H1 (cell line): Measurements from ENCODE around the gene SCNN1G. TPM values are rescaled to one million over a fixed set of nuclear protein-coding genes. Genes with fewer than 3 reads are reported as not detected.

Source experiments
- CTCF ChIA-PET: fragments of 300-600 bp; sonication (Branson Sonifier 250); formaldehyde crosslinking; loops from one replicate; lab custom pipeline; 2021; ENCODE audit not compliant: partially characterized antibody; lab: Charles Lee
- POLR2A ChIA-PET: fragments of 300-600 bp; sonication (Branson Sonifier 250); formaldehyde crosslinking; loops from one replicate; lab custom pipeline; 2021; ENCODE audit warnings: inconsistent platforms; ENCODE audit not compliant: partially characterized antibody; lab: Charles Lee
- DNase-seq, 2 experiments: peaks; one replicate each; pipeline versions ENCODE4 v3.0.0 to v3.0.0-alpha.2; 2010 to 2022; ENCODE audit warnings: low spot score in 2 of 2, low read depth in 1 of 2, mixed read lengths in 1 of 2
- FAIRE-seq: peaks from 2 replicates; lab custom pipeline; 2011; peaks lifted over from hg19 to GRCh38; lab: Jason Lieb, UNC
- H2AFZ ChIP-seq: 2 replicates; pipeline ENCODE4 v1.8.1; 2012; ENCODE audit warnings: low read length, inconsistent platforms
- H2AK5ac ChIP-seq: 2 replicates; pipeline ENCODE4 v1.6.1; 2013; ENCODE audit warnings: low read depth, low read length
- H2BK120ac ChIP-seq: replicated peaks from 2 replicates; pipeline ENCODE3; 2013; ENCODE audit warnings: low read depth, low read length, inconsistent platforms
- H2BK12ac ChIP-seq: 2 replicates; pipeline ENCODE4 v1.6.1; 2013; ENCODE audit warnings: low read depth, low read length
- H2BK15ac ChIP-seq: 2 replicates; pipeline ENCODE4 v1.6.1; 2013; ENCODE audit warnings: low read length
- H2BK20ac ChIP-seq: 2 replicates; pipeline ENCODE4 v1.6.1; 2013; ENCODE audit warnings: low read length
- H2BK5ac ChIP-seq: 2 replicates; pipeline ENCODE4 v1.6.1; 2013; ENCODE audit warnings: low read depth, low read length
- H3K14ac ChIP-seq: 2 replicates; pipeline ENCODE4 v1.6.1; 2013; ENCODE audit warnings: inconsistent platforms; ENCODE audit not compliant: insufficient read length
- H3K18ac ChIP-seq: 2 replicates; pipeline ENCODE4 v1.6.1; 2013; ENCODE audit warnings: low read length; ENCODE audit errors: extremely low read depth
- H3K23ac ChIP-seq: 2 replicates; pipeline ENCODE4 v1.6.1; 2013; ENCODE audit warnings: inconsistent platforms; ENCODE audit not compliant: insufficient read length
- H3K23me2 ChIP-seq: 2 replicates; pipeline ENCODE4 v1.6.1; 2013; ENCODE audit warnings: low read depth, low read length
- H3K27ac ChIP-seq: 2 replicates; pipeline ENCODE4 v1.6.1; 2011; ENCODE audit warnings: low read depth, low read length, inconsistent platforms
- H3K27me3 ChIP-seq, 4 experiments: replicated peaks in 1 of 4; 1 replicate in 1 of 4; 2 replicates in 3 of 4; pipeline versions ENCODE4 v1.6.1 to v1.8.1; 2011 to 2013; ENCODE audit warnings: low read length in 3 of 4, mild to moderate bottlenecking in 3 of 4, inconsistent platforms in 2 of 4, mixed read lengths in 2 of 4, moderate library complexity in 1 of 4; ENCODE audit not compliant: control insufficient read depth in 3 of 4, insufficient read depth in 3 of 4; ENCODE audit errors: extremely low read depth in 1 of 4
- H3K36me3 ChIP-seq, 4 experiments: 2 replicates each; pipeline versions ENCODE4 v1.6.1 to v1.8.1; 2011 to 2013; ENCODE audit warnings: mild to moderate bottlenecking in 4 of 4, low read length in 3 of 4, moderate library complexity in 2 of 4, control low read depth in 1 of 4, inconsistent platforms in 1 of 4; ENCODE audit not compliant: insufficient read depth in 4 of 4, control insufficient read depth in 2 of 4
- H3K4ac ChIP-seq: replicated peaks from 2 replicates; pipeline ENCODE3; 2013; ENCODE audit warnings: low read length, low read depth, mixed read lengths, inconsistent platforms; ENCODE audit not compliant: insufficient read length
- H3K4me1 ChIP-seq, 4 experiments: replicated peaks in 1 of 4; 1 replicate in 1 of 4; 2 replicates in 3 of 4; pipeline versions ENCODE4 v1.6.1 to v1.8.1; 2011 to 2013; ENCODE audit warnings: low read length in 3 of 4, inconsistent platforms in 2 of 4, mixed read lengths in 1 of 4; ENCODE audit not compliant: insufficient read depth in 4 of 4, control insufficient read depth in 3 of 4
- H3K4me2 ChIP-seq, 2 experiments: 2 replicates each; pipeline versions ENCODE4 v1.6.1 to v1.8.1; 2011 to 2013; ENCODE audit warnings: low read depth in 2 of 2, low read length in 2 of 2, control low read depth in 1 of 2, inconsistent platforms in 1 of 2, mild to moderate bottlenecking in 1 of 2; ENCODE audit not compliant: insufficient read depth in 1 of 2
- H3K4me3 ChIP-seq, 4 experiments: fragments of 200-600, 300-600 bp in 1 of 4; sonication (generic), shearing (Covaris generic), sonication (Bioruptor Twin) in 1 of 4; 2 replicates each; pipeline versions ENCODE4 v1.5.1 to v1.8.1; 2011 to 2016; ENCODE audit warnings: low read length in 4 of 4, low read depth in 3 of 4, control low read depth in 2 of 4, inconsistent platforms in 2 of 4, mild to moderate bottlenecking in 2 of 4, mixed read lengths in 1 of 4, moderate library complexity in 1 of 4; ENCODE audit not compliant: insufficient read depth in 2 of 4; ENCODE audit errors: extremely low read depth in 1 of 4
- H3K56ac ChIP-seq: replicated peaks from 2 replicates; pipeline ENCODE3; 2013; ENCODE audit warnings: low read depth, mild to moderate bottlenecking, mixed read lengths, low read length, inconsistent platforms; ENCODE audit not compliant: insufficient read length
- H3K79me1 ChIP-seq: 2 replicates; pipeline ENCODE4 v1.6.1; 2013; ENCODE audit warnings: low read depth, low read length, control low read depth
- H3K79me2 ChIP-seq, 2 experiments: 2 replicates each; pipeline versions ENCODE4 v1.6.1 to v1.8.1; 2012 to 2013; ENCODE audit warnings: low read length in 2 of 2, mild to moderate bottlenecking in 2 of 2, inconsistent platforms in 1 of 2; ENCODE audit not compliant: insufficient read depth in 2 of 2, control insufficient read depth in 1 of 2
- H3K9ac ChIP-seq, 4 experiments: replicated peaks in 1 of 4; 1 replicate in 1 of 4; 2 replicates in 3 of 4; pipeline versions ENCODE4 v1.6.1 to v1.8.1; 2011 to 2013; ENCODE audit warnings: low read depth in 3 of 4, low read length in 3 of 4, control low read depth in 2 of 4, mild to moderate bottlenecking in 2 of 4, moderate library complexity in 2 of 4, inconsistent platforms in 1 of 4; ENCODE audit errors: extremely low read depth in 1 of 4
- H3K9me3 ChIP-seq, 2 experiments: 2 replicates each; pipeline versions ENCODE4 v1.6.1 to v1.8.1; 2012 to 2013; ENCODE audit warnings: mild to moderate bottlenecking in 2 of 2, moderate library complexity in 2 of 2, control low read depth in 1 of 2, inconsistent platforms in 1 of 2, low read depth in 1 of 2, low read length in 1 of 2, mixed read lengths in 1 of 2; ENCODE audit not compliant: insufficient read depth in 2 of 2
- H4K20me1 ChIP-seq, 2 experiments: replicated peaks in 1 of 2; 2 replicates each; pipeline versions ENCODE3 to v1.8.1; 2011 to 2013; ENCODE audit warnings: inconsistent platforms in 2 of 2, low read length in 2 of 2, mild to moderate bottlenecking in 1 of 2; ENCODE audit not compliant: insufficient read depth in 2 of 2, control insufficient read depth in 1 of 2
- H4K5ac ChIP-seq: 2 replicates; pipeline ENCODE4 v1.6.1; 2013; ENCODE audit warnings: low read length, low read depth, mixed read lengths, inconsistent platforms; ENCODE audit not compliant: insufficient read length
- H4K8ac ChIP-seq: 2 replicates; pipeline ENCODE4 v1.8.0; 2013; ENCODE audit warnings: mild to moderate bottlenecking, moderate library complexity, low read length, inconsistent platforms; ENCODE audit not compliant: insufficient read depth; ENCODE audit errors: extremely low read depth
- H4K91ac ChIP-seq: replicated peaks from 2 replicates; pipeline ENCODE3; 2013; ENCODE audit warnings: low read length, mixed read lengths, inconsistent platforms; ENCODE audit not compliant: insufficient read length
- RAD21 ChIP-seq, 2 experiments: IDR thresholded peaks in 1 of 2; conservative IDR thresholded peaks in 1 of 2; 2 replicates each; pipeline ENCODE4 v1.6.1; 2011; ENCODE audit warnings: low read depth in 2 of 2, low read length in 2 of 2, improper control_type of control experiment in 1 of 2, inconsistent platforms in 1 of 2, mild to moderate bottlenecking in 1 of 2, moderate library complexity in 1 of 2
- TAF1 ChIP-seq: IDR thresholded peaks from 2 replicates; pipeline ENCODE4 v1.6.1; 2011; ENCODE audit warnings: mild to moderate bottlenecking, low read depth, low read length
- polyA plus RNA-seq, 7 experiments: library from polyadenylated mRNA; depleted of rRNA in 3 of 7; stranded (reverse) in 5 of 7; unstranded in 2 of 7; fragments of >200 nt in 5 of 7; fragments of 200-250 nt in 2 of 7; gene quantifications; 1 replicate in 5 of 7; 2 replicates in 1 of 7; 4 replicates in 1 of 7; pipeline versions ENCODE4 v1.2.1 to v1.2.3, GENCODE V29; 2011 to 2013; ENCODE audit warnings: missing spikeins in 2 of 7, mixed read lengths in 2 of 7
- total RNA-seq: library from RNA; stranded (reverse); fragmentation: NEBNext Ultra II Directional; extraction: Animal tissue kit (Norgen Biotek cat#: 25700); gene quantifications from 2 replicates; pipeline ENCODE4 v1.2.1, GENCODE V29; 2021

SCNN1G gene
- total and polyA plus RNA-seq, 2 of the 8 experiments (the other 6 are each of a cell fraction or from before 2014, with no cell fraction given) = 0.73 to 1.1 TPM

GRCh38 chr16:23222929-23223328, 40.4 kb downstream of the SCNN1G start:
- peak overlapping the region; percentile 85; the same call in 1 of the 2 replicates for H2BK5ac ChIP-seq
- no peak overlapping the region for H3K27ac ChIP-seq
- no peak overlapping the region for H2BK15ac ChIP-seq
- no peak overlapping the region for H3K4me2 ChIP-seq
- no peak overlapping the region for H3K9ac ChIP-seq
- H3K79me2 ChIP-seq = no peaks in the 10 kb centered on the region
- H3K23ac ChIP-seq = no peak overlapping the region
- H2AK5ac ChIP-seq = no peak overlapping the region
- no peaks in the 10 kb centered on the region for H3K36me3 ChIP-seq
- 0 out of 2 replicates have a peak overlapping the region, but pooled peaks have one; percentile 86 for H2BK20ac ChIP-seq
- no peaks in the 10 kb centered on the region for H3K9me3 ChIP-seq
- H2BK12ac ChIP-seq = peak overlapping the region; percentile 94
- H4K91ac ChIP-seq = no peak overlapping the region
- H3K79me1 ChIP-seq = no peaks in the 10 kb centered on the region
- peak overlapping the region; percentile 13 for H3K18ac ChIP-seq
- no peak overlapping the region for H3K14ac ChIP-seq
- CTCF ChIA-PET = interaction anchor here (0.8 to 2.5 kb wide), 8 partner anchors 9 to 230 kb away, joined by 3 to 13 read pairs (median 4); partner anchors contain the start of gene COG7
- H3K4me3 ChIP-seq = no peak overlapping the region
- no peak overlapping the region for H4K5ac ChIP-seq
- no peak overlapping the region for H3K4ac ChIP-seq
- FAIRE-seq (peak; percentile 7), DNase-seq (no peak)
- H4K8ac ChIP-seq = no peak overlapping the region
- peaks cover 8% of the 10 kb centered on the region; the same call in 1 of the 2 replicates for H3K23me2 ChIP-seq
- POLR2A ChIA-PET = no interaction called here
- H3K27me3 ChIP-seq = no peaks in the 10 kb centered on the region
- H3K4me1 ChIP-seq = peaks cover 0 to 10% (median 8%) of the 10 kb centered on the region in 4 experiments; a peak in 5 of 7 replicates
- H4K20me1 ChIP-seq = peaks cover 0 to 3% of the 10 kb centered on the region in 2 experiments
- no peak overlapping the region for H2BK120ac ChIP-seq
- TF ChIP-seq RAD21 (IDR thresholded peaks at IDR 0.05 in 1 of 2, conservative IDR thresholded peaks at IDR 0.05 in 1 of 2; ENCODE audit: low read depth in 2 of 2, low read length in 2 of 2) (peak; percentile 6 to 11; a peak in 2 of 4 replicates), TAF1 (no peak)
- no peak overlapping the region for H2AFZ ChIP-seq
- H3K56ac ChIP-seq = no peak overlapping the region
